ENCODE results near the gene SLC30A4.
A peak's percentile ranks its signal among the peaks of the same experiment; 100 is the strongest.

The SLC30A4 gene

DNA sequence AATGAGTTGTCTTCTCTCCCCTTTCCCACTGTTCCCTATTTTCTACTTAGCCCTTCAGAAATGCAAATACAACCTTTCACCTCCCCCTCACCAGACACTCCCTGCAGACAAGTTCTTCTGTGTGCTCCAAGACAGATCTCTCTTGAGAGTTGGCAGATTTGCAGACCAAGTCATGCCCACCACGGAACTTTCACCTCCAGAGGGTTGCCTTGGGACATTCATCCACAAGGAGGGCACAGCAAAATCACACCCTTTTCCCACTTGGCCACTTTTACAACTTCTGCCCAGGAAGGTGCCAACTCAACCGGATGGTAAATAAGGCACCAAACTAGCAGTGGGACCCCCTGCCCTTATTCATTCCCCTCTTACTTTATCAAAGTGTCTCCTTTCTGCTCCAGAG is 53.5 kb downstream of the SLC30A4 start:
- Histone ChIP-seq H3K27me3 (peaks cover 52% of the 10 kb centered on the region), H3K4me1 (ENCODE audit: control insufficient read depth in 1 of 2, insufficient read depth in 1 of 2, low read depth in 1 of 2, low read length in 1 of 2) (no peaks in the 10 kb centered on the region), H3K4me3 (ENCODE audit: low read depth in 1 of 2, low read length in 1 of 2) (no peak overlapping the region), H3K36me3 (no peaks in the 10 kb centered on the region), H3K27ac (no peak overlapping the region), H3K9me3 (no peaks in the 10 kb centered on the region)
- no peak for TF ChIP-seq CTCF (IDR thresholded peaks at IDR 0.05)

- H3K4me1 ChIP-seq (ENCODE audit: control insufficient read depth in 1 of 2, insufficient read depth in 1 of 2, low read depth in 1 of 2, low read length in 1 of 2) = no peaks in the 10 kb centered on the region
- no peaks in the 10 kb centered on the region for H3K36me3 ChIP-seq
- no peak overlapping the region for H3K4me3 ChIP-seq (ENCODE audit: low read depth in 1 of 2, low read length in 1 of 2)
- no peaks in the 10 kb centered on the region for H3K9me3 ChIP-seq
- TF ChIP-seq CTCF (IDR thresholded peaks at IDR 0.05) = no peak
- peaks cover 52% of the 10 kb centered on the region for H3K27me3 ChIP-seq
- H3K27ac ChIP-seq = no peak overlapping the region
Measured at GRCh38 chr15:45468294-45468693, 54.3 kb downstream of the SLC30A4 start.

DNA sequence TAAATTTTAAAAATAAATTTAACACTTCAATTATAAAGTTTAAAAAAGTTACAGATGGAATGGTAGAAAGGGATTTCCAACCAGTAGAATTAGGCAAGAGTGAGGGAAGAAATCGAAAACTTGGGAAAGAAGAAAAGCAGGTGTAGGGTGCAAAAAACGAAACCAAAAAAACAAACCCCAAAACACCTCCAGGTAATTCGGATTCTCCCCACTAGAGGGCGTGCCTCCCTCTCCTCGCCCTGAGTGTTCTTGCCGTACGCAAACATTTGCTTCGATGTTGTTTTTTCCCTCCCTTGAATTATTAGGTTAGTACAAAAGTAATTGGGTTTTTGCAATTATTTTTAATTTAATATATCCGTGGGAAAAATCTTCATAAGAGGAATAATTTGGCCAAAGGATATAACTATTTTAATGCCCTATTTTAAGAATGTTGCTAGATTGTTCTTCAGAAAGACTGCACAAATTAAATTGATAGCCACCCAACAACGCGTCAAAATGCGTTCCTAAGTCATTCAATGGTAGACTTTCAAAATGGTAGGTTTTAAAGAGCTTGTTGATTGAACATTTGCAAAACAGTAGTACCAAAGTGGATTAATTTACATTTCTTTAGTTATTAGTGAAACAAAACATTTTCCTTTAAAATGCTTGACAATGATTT is 63.7 kb downstream of the SLC30A4 start:
- Histone ChIP-seq H3K9me3 (no peaks in the 10 kb centered on the region), H3K36me3 (no peaks in the 10 kb centered on the region), H3K27ac (peak overlapping the region; percentile 93), H3K4me3 (ENCODE audit: low read depth in 1 of 2, low read length in 1 of 2) (peak overlapping the region; percentile 46 to 57), H3K4me1 (ENCODE audit: control insufficient read depth in 1 of 2, insufficient read depth in 1 of 2, low read depth in 1 of 2, low read length in 1 of 2) (peaks cover 49 to 54% of the 10 kb centered on the region in 2 experiments), H3K27me3 (peaks cover 13% of the 10 kb centered on the region)
- TF ChIP-seq CTCF (IDR thresholded peaks at IDR 0.05) = peak; percentile 90

GRCh38 chr15:45457641-45458539 is 64.7 kb downstream of the SLC30A4 start:
- peak overlapping the region; percentile 93 for H3K27ac ChIP-seq
- H3K4me1 ChIP-seq (ENCODE audit: control insufficient read depth in 1 of 2, insufficient read depth in 1 of 2, low read depth in 1 of 2, low read length in 1 of 2) = peaks cover 49 to 54% of the 10 kb centered on the region in 2 experiments
- peak overlapping the region; percentile 46 to 57 for H3K4me3 ChIP-seq (ENCODE audit: low read depth in 1 of 2, low read length in 1 of 2)
- H3K36me3 ChIP-seq = no peaks in the 10 kb centered on the region
- peaks cover 13% of the 10 kb centered on the region for H3K27me3 ChIP-seq
- TF ChIP-seq CTCF (IDR thresholded peaks at IDR 0.05) = peak; percentile 88
- no peaks in the 10 kb centered on the region for H3K9me3 ChIP-seq

- TF ChIP-seq CTCF (IDR thresholded peaks at IDR 0.05) = no peak
- peaks cover 13% of the 10 kb centered on the region for H3K27me3 ChIP-seq
- peak overlapping the region; percentile 93 for H3K27ac ChIP-seq
- H3K9me3 ChIP-seq = no peaks in the 10 kb centered on the region
- H3K4me1 ChIP-seq (ENCODE audit: control insufficient read depth in 1 of 2, insufficient read depth in 1 of 2, low read depth in 1 of 2, low read length in 1 of 2) = peaks cover 49 to 54% of the 10 kb centered on the region in 2 experiments
- no peaks in the 10 kb centered on the region for H3K36me3 ChIP-seq
- peak overlapping the region; percentile 46 to 57 for H3K4me3 ChIP-seq (ENCODE audit: low read depth in 1 of 2, low read length in 1 of 2)
Measured at GRCh38 chr15:45457220-45457619, 65.3 kb downstream of the SLC30A4 start.
